Stimulated activated CD8-positive, alpha-beta memory T cell treated with anti-CD3 and anti-CD28 coated beads, Interleukin-7, amount 100 ng/mL, for 48 hours (primary cell): ENCODE measurements around the gene PAIP2.

ENCODE experiments used
- DNase-seq, 2 donors: peaks; one replicate each; pipeline ENCODE4 v3.0.0-alpha.2; 2020; ENCODE audit warnings: low read depth in 1 of 2; ENCODE audit errors: extremely low read depth in 1 of 2

PAIP2 gene

DNA sequence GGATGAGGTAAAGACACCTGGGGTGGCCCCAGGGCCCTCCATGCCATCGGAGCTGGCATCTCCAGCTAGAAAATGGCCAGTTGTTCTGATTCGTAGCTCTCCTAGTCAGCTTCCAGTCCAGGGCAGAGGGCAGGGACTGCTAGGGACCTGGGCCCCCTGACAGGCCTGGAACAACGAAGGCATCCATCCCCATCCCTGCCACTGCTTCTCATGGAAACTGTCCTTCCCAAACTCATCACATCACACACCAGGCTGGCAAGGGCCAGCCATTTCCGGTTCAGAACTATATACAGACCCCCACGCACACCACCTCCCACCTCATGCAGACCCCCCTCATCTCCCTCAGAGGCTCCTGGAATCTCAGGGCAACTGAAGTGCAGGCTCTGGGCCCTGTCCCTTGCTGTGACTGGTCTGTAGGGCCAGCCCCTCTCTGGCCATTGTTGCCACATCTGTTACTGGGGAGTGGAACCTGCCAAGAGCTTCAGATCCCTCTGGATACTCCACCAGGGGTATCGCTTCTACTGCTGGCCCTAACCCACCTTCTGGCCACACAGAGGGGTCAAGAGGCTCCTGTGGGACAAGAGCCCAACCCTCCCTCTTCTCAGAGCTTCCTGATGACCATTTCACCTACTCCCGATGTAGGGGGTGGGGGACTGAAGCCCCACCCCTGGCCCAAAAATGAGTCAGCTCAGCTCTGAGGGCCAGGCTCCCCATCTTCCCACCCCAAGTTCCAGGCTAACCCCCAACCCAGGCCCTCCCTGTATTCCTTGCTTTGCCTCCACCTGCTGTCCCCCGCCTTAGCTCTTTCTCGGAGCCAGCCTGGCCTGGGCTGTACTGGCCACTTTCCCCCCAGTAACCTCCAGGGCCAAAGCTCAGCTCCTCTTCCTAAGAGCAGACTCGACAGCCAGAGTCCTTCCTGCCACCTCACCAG lies 49.2 kb downstream of the PAIP2 start:
- no peak for DNase-seq

DNA sequence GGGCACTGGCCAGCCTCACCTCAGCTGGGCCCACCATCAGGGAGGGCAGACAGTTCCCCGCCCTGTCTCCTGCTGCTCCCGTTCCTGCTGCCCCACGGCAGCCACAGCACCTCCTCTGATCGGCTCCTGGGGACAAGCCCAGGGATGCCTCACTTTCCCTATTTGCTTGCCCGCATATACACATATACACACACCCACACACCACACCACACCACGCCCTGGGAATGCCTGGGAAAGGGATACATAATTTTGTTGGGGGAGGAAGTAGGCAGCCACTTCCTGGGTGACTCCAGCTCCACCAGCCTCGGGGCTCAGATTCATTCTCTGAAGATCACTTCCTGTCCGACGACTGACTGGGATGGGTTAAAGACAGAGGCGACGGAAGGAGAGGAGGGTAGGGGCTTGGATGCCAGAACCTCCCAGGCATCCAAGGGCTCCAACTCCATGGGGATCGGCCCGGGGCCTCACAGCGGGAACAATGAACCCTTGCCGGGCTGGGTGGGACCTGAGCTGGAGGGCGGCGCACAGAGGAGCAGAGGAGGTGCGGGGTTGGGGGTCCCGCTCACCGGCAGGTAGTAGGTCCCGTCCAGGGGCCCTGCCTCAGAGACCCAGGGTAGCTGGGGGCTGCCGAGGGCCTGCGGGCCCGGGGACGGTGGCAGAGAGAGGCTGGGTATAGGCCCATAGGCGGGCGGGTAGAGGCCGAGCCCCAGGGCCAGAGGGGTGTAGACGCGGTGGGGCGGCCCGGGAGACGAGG lies 50.1 kb downstream of the PAIP2 start:
- DNase-seq = no peak

DNA sequence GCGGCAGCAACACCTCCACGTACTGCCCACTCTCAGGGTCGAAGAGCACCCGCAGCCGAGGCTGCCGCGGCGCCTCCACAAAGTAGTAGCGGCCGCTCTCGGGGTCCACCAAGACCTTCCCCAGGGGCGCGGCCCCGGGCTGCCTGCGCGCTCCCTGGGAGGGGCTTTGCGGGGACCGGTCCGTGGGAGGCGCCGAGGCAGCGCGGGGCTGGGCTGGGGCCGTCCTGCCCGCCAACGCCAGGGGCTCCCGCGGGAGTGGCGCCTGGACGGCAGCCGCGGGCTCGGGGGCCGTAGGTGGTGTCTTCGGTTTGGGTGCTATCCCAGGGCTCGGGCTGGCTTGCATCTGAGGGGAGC lies 50.6 kb downstream of the PAIP2 start:
- DNase-seq = no peak

DNA sequence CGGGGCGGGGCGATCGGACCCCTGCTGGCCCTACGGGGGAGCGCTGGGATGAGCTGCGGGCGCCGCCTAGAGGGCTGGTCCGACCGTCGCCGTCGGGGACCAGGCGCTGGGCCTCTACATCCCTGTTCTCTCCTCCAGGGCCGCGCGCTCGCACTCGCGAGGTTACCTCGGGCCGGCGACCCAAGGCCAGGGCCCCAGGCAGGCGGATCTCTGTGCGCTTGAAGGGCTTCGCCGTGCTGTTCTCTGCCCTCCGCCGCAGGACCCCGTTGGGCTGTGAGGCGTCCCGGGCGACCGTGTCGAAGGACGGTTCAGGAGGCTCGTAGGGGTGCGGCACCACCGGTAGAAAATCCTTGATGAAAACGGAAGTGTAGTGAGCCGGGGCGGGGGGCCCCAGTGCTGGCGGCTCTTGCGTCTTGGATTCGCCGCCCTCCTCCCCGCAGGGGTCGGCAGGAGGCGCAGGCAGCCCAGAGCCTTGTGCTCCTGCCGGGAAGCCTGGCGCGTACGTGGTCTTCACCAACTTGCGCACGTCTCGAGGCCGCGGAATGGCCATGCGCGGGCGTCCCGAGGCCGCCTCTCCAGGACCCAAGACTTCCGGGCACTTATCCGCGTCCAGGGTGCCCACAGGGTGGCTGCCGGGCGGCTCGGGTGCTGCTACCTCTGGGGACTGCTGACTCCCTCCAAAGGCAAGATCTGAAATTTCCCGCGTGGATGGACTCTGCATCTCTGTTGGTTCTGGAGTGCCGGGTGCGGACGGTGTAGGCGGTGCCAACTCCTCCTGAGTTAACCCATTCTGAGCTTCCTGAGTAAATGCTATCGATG lies 51.2 kb downstream of the PAIP2 start:
- peak; percentile 78 to 84 for DNase-seq

DNA sequence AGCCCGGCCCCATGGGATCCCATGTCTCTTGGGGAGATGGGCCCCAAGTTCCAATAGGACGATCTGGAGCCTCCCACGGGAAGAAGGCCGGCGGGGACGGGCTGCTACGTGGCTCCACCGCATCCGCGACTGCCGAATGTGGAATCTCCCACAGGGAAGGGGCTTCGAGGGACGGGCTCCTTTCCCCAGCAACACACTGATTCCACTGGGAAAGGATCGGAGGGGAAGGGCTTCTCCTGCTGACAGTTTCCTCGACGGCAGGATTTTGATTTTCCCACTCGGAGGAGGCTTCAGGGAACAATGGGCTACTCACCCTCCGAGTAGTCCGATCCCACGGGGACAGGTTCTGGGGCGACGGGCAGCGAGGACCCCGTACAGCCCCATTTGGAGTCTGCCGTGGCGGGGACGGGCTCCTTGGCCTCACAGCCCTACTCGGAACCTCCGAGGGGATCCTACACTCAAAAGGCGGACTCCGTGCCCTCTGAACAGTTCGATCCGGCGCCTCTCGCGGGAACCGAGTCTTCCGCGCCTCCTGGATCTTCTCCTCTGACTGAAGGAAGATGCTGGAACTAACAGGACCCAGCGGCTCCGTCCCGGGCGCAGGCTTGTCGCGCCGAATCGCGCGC lies 52.0 kb downstream of the PAIP2 start:
- DNase-seq = no peak

DNA sequence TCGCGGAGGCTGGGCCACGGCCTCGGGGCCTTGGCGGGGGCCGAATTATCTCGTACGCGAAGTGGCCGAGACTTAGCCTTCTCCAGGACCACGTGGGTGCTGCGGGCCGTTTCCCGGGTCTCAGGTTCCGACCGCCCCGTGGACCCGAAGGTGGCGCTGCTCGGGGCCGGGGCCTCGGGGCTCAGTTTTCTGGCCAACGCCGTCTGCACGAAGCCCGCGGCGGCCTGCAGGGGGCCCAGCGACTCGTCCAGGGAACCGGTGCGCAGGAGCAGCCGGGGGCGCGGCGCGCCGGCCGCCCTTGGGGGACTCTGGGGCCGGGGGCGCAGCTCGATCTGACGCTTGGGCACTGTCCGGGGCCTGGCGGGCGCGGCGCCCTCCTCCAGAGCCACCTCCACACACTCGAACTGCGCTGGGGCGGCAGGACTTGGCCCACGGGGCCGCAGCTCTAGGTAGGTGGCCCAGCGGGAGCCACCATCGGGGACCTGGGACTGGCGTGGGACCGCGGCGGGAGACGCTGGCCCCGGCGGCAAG lies 52.5 kb downstream of the PAIP2 start:
- peak in 1 of 2 donors; percentile 53 for DNase-seq

DNA sequence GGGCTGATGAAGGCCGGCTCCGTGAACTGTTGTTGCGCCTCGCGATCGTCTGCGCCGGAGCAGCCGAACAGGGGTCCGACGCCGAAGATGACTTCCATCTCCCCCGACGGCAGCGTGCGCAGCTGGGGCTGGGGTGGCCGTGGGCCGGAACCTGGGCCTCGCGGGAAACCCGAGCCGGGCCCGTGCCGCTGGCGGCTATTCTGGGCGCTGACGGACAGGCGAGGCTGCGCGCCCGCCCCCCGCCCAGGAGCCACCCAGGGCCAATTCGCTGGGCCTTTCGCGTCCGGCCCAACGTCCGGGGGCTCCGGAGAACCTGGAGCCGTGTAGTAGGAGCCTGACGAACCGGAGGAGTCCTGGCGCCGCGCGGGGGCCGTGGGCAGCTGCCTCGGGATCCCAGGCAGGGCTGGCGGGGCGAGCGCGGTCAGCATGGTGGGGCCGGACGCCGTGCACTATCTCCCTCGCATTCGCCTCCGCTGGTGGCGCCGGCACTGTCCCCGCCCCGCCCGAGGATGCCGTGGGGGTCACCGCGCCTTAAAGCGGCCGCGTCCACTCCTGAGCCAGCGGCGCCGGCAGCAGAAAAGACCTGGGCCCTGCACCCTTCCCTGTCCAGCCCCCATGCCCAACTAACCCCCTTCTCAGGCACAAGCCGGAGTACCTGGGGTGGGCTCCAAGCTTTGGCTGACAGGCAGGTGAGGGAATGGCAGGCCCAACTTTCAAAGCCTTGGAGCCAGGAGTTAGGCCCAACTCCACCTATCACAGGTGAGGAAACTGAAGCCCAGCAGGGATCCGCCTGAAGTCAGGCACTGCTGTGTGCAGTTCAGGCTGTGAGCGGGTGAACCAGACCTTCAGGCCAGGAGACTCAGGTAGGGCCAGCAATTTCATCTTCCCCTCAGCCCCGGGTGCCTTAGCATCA lies 53.3 kb downstream of the PAIP2 start, which contains the start of gene PROB1:
TSS of gene PROB1 (minus strand) at position 451 of the 913 bp plus-strand sequence. CDS start at position 428, 23 bp downstream.
- DNase-seq = no peak

DNA sequence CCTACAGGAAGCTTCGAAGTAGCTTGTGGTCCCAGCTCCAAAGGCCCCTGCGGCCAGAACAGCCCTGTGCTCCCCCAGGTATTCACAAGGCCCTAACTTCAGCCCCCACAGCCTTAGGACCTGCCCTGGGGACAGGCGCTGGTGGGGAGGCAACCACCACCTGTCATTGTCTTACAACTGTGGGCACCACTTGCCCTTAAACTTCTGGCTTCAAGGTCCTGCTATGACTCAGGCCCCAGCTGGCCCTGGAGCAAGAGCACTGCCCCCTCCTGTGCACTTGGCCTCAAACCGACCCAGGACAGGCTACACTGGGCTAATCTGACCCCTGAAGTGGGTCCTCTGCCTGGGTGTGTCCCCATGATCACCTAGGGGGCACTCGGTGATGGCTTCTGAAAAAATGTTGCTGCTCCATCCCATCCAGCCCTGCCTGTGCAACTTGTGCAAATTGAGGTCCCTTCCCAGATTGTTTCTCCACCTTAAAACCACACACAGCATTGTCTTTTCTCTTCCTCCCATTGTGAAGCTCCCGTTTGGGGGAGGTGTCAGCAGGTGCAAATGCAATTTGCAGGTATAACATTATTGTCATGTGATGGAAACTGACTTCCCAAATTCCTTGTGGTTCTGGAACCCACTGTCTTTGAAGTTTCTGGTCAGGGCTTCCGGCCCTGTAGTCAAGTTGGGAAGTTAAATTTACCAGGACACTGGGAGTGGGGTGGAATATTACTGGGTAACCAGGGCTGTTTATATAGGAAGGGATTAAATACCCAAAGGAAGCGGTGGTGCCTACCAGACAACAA lies 54.4 kb downstream of the PAIP2 start:
- DNase-seq = no peak

DNA sequence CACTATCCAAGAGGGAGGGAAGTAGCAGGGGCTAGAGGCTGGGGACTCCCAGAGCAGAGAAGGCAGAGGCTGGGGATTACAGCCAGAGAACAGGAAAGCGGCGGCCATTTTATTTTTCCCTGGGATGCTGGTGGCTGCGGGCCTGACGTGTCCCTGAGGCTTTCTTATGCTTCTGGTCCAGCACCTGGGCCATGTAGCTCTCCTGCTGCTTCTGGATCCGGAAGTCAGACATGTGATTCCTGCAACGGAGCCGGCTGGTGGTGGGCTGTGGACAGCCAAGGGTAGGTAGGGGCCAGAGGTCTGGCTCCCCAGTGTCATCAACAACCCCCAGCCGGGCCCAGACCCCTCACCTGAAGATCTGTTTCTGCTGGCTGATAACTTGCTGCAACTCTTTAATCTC lies 55.0 kb downstream of the PAIP2 start:
- no peak for DNase-seq

DNA sequence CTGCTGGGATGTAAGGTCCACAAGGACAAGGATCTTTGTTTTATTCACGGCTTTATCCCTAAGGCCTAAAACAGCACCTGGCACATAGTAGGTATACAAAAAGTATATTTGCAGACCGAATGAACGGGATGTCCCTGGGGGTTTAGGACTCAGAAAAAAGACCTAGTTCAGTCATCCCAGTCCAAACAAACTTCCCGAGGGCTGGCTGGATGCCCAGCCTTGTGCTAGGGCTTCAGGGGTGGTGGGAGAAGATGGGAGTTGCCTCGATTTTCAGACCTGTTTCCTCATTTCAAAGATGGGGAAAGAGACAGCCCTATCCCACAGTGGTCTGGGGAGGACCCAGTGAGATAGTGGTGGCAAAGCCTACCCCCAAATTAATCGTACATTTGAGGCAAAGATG lies 56.3 kb downstream of the PAIP2 start:
- no peak for DNase-seq

DNA sequence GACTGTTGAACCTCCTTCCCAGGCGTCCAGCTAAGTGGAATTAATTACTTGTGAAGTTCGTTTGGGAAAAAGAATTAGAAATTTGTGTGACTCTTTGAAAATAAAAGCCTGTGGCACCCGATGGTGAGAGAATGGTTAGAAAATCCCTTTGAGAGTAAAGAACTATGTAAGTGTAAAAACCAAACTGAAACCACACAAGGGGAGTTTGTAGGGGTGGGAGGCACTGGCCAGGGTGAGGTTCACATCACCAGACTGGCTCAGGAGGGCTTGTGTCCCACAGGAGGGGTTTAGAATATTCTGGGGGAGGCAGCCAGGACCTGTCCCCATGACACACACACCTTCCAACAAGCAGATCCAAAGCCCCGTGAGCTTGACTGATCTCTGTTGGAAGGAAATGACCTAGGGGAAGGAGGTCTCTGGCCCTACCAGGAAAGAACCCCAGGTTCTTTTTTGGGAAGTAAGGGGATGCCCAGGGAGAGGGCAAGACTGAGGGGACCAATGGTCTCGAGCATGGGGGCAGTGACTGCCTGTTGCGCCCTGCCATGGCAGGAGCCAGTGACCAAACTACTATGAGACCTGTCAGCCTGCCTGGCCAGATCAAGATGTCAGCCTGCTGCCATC lies 58.0 kb downstream of the PAIP2 start:
- no peak for DNase-seq

DNA sequence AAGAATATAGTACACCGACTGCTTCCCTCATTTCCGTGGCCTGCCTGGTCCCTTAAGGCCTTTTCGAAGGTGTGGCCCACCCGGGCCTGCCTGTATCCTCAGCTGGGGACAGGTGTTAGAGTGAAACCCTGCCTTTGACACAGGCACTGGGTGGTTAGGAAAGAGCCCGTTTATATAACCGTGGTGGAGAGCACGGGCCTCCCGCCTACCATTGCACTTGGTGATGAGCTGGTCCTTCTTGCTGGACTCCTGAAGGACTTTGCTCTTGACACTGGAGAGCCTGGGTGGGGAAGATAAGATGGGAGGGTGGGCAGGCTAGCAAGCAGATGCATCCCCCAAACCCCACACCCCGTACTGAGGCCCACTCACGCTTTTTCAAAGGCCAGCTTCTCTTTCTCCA lies 59.9 kb downstream of the PAIP2 start:
- DNase-seq = no peak

DNA sequence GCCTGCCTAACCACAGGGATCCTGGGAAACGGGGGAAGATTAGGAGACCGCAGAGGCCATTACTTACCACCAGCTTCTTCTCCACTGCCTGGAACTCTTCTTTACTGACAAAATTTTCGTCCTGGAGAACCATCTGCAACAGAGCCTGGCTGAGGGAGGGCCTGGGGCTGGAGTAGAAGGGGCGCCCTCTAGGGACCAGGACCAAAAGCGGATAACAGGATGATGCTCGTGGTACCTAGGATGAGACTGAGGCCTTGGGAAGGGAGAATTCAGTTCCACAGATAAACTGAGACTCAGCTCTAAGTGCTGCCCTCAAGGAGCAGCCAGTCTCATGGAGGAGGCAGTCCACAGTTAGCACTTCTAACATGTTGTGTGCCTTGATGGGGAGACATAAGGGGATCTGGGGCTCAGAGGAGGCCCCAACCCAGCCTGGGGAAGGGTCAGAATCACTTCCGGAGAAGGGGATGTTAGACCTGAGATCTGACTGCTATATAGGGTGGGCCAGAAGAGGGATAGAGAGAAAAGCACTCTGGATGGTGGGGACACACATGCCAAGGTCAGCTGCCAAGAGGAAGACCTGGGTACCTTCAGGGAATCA lies 61.0 kb downstream of the PAIP2 start:
- no peak for DNase-seq

DNA sequence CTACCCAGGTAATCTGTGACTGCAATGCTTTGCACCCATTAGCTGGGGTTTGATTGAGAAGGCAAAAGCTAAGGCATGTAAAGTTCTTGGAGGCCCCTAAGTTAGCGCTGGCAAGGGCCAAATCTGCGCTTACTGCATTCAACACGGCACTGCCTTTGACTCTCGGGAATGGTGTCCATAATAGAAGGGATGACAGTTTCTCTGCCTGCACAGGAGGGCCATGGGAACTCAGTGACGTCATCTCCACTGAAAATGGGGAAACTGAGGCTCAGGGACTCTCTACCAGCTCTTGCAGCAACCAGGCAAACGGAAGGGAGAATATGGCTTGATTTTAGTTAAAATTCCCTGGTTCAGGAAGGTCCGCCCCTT lies 61.7 kb downstream of the PAIP2 start:
- no peak for DNase-seq

DNA sequence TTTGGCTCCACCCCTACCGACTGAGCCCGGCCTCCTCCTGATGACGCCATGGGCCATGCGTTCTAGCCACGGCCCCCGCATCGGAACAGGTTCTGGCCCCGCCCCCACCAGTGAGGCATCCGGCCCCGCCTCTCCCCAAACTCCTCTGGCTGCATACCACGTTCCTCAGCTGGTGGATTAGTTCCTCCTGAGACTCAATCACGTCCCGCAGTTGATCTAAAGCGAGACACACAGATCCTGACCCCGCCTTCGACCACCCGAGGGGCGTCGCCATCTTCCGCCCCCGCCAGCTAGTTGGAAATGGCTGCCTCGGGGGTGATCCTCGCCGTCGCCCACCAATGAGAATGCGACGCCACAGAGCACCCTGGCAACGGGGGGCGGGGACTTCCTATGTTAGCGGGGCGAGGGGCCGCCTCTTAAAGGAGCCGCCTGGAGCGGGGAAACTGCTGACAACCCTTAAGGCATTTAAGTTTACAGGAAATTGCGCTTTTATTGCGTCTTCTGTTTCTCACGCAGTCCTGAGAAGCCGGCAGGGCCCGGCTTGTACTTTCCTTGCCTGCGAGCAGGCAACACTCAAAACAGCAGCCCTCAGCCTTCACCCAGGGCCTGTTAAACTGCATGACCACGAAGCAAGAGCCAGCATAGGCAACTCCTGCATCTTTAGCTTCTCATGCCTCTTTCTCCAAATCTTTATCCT lies 62.3 kb downstream of the PAIP2 start, which contains the start of gene SPATA24:
TSS of gene SPATA24 (minus strand) at position 303 of the 697 bp plus-strand sequence. CDS start at position 274, 29 bp downstream.
- DNase-seq = peak; percentile 97 to 98

DNA sequence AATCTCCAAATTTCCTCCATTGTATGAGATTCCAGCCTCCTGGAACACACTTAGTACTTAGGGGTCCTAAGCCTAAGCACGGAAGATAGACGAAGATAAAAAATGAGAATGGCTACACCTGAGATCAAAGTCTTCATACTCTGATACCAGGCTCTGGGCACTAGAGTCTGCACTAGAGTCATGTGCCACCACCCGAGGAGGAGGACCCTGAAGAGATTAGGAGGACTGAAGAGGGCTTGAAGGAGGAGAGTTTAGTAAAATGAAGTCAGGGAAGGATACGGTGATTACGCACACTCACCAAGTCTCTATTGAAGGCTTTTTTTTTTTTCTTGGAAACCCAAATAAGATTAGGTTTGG lies 62.8 kb downstream of the PAIP2 start:
- no peak for DNase-seq

DNA sequence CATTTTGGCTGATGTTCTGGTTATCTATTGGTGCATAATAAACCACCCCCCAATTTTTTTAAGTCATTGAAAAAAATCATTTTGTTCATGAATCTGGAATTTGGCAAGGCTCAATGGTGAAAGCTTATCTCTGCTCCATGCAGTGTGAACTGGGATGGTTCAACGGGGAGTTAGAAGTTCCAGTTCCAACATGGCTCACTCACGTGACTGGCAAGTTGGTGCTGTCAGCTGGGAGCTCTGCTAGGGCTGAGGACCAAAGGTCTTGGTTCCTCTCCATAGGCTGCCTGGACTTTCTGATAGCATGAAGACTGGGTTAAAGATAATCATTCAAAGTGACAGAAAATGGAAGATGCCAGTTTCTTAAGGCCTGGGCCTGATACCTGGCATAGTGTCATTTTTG lies 65.3 kb downstream of the PAIP2 start:
- no peak for DNase-seq
